DMS114 treated with DMSO at 0.1 percent for 48 hours (cell line): ENCODE data around the gene THSD4.
"Not testable (repeated sequence)": the region's sequence is repeated elsewhere in the genome, so short reads cannot be mapped to it uniquely, and the experiment has no call there.

Experiments
- DNase-seq: peaks from one replicate; lab custom pipeline; 2025; ENCODE audit not compliant: unreplicated experiment; lab: John Stamatoyannopoulos, UW

THSD4 gene

GRCh38 chr15:71410347-71410746, 295.1 kb downstream of the THSD4 start:
- DNase-seq = no peak

- no peak for DNase-seq
These were observed 296.5 kb downstream of the THSD4 start for GRCh38 chr15:71411538-71412482.

- no peak for DNase-seq
These were observed 298.1 kb downstream of the THSD4 start for GRCh38 chr15:71413419-71413818.

- no peak for DNase-seq
These were observed 299.6 kb downstream of the THSD4 start for GRCh38 chr15:71414853-71415252.

- DNase-seq = no peak
These were observed 307.4 kb downstream of the THSD4 start for GRCh38 chr15:71422530-71423259.

- DNase-seq = no peak
These were observed 309.5 kb downstream of the THSD4 start for GRCh38 chr15:71424765-71425164.

GRCh38 chr15:71425388-71425787, 310.1 kb downstream of the THSD4 start:
- DNase-seq = no peak

- DNase-seq = no peak
These were observed 311.5 kb downstream of the THSD4 start for GRCh38 chr15:71426792-71427191.

- DNase-seq = no peak
These were observed 315.5 kb downstream of the THSD4 start for GRCh38 chr15:71430782-71431181.

GRCh38 chr15:71431343-71432336, 316.4 kb downstream of the THSD4 start:
- DNase-seq = no peak

GRCh38 chr15:71433402-71433801, 318.1 kb downstream of the THSD4 start:
- no peak for DNase-seq

GRCh38 chr15:71434774-71435173, 319.5 kb downstream of the THSD4 start:
- DNase-seq = no peak

- DNase-seq = no peak
These were observed 320.3 kb downstream of the THSD4 start for GRCh38 chr15:71435552-71435951.

GRCh38 chr15:71436854-71437253, 321.6 kb downstream of the THSD4 start:
- no peak for DNase-seq

GRCh38 chr15:71437404-71437803, 322.1 kb downstream of the THSD4 start:
- DNase-seq = no peak

- DNase-seq = no peak
These were observed 322.6 kb downstream of the THSD4 start for GRCh38 chr15:71437919-71438318.

GRCh38 chr15:71439478-71439877, 324.2 kb downstream of the THSD4 start:
- DNase-seq = not testable (repeated sequence)

GRCh38 chr15:71440489-71441110, 325.3 kb downstream of the THSD4 start:
- peak; percentile 87 for DNase-seq

GRCh38 chr15:71443538-71443937, 328.3 kb downstream of the THSD4 start:
- peak; percentile 45 for DNase-seq

GRCh38 chr15:71444032-71444810, 328.9 kb downstream of the THSD4 start:
- no peak for DNase-seq
